DMS153 treated with DMSO at 0.1 percent for 48 hours (cell line): ENCODE results near the gene CNIH4.
"Not testable (repeated sequence)": the region's sequence is repeated elsewhere in the genome, so short reads cannot be mapped to it uniquely, and the experiment has no call there.

Experiments used
- DNase-seq: peaks from one replicate; lab custom pipeline; 2025; ENCODE audit not compliant: unreplicated experiment; lab: John Stamatoyannopoulos, UW

CNIH4 gene

DNA sequence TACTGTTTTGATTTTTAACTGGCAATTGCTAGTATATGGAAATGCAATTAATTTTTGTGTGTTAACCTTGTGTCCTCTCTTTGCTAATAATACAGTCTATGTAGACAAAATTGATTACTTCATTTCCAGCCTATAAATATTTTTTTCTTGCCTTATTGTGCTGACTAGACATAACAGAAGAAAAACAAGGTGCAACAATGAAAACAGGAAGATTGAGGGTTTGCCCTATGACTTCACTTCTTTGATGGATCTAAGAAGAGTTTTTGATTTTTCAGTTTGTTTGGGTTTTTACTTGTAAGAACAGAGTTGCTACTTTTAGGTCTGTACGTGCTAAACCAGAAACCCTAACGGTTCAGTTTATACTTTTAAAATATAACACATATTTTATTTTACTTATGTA, 8.5 kb upstream of the CNIH4 start:
- no peak for DNase-seq

DNA sequence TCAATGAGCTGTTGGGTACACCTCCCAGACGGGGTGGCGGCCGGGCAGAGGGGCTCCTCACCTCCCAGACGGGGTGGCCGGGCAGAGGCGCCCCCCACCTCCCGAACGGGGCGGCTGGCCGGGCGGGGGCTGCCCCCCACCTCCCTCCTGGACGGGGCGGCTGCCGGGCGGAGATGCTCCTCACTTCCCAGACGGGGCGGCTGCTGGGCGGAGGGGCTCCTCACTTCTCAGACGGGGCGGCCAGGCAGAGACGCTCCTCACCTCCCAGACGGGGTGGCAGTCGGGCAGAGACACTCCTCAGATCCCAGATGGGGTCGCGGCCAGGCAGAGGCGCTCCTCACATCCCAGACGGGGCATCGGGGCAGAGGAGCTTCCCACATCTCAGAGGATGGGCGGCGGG, 7.0 kb upstream of the CNIH4 start:
- DNase-seq: not testable (repeated sequence)

DNA sequence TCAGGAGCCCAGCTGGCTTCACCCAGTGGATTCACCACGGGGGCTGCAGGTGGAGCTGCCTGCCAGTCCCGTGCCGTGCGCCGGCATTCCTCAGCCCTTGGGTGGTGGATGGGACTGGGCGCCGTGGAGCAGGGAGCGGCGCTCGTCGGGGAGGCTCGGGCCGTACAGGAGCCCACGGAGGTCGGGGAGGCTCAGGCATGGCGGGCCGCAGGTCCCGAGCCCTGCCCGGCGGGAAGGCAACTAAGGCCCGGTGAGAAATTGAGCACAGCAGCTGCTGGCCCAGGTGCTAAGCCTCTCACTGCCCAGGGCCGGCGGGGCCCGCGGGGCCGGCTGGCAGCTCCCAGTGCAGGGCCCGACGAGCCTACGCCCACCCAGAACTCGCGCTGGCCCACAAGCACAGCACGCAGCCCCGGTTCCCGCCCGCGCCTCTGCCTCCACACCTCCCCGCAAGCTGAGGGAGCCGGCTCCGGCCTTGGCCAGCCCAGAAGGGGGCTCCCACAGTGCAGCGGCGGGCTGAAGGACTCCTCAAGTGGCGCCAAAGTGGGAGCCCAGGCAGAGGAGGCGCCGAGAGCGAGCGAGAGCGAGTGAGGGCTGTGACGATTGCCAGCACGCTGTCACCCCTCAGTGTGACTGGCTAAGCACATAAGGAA, 4.1 kb upstream of the CNIH4 start:
- DNase-seq: not testable (repeated sequence)

DNA sequence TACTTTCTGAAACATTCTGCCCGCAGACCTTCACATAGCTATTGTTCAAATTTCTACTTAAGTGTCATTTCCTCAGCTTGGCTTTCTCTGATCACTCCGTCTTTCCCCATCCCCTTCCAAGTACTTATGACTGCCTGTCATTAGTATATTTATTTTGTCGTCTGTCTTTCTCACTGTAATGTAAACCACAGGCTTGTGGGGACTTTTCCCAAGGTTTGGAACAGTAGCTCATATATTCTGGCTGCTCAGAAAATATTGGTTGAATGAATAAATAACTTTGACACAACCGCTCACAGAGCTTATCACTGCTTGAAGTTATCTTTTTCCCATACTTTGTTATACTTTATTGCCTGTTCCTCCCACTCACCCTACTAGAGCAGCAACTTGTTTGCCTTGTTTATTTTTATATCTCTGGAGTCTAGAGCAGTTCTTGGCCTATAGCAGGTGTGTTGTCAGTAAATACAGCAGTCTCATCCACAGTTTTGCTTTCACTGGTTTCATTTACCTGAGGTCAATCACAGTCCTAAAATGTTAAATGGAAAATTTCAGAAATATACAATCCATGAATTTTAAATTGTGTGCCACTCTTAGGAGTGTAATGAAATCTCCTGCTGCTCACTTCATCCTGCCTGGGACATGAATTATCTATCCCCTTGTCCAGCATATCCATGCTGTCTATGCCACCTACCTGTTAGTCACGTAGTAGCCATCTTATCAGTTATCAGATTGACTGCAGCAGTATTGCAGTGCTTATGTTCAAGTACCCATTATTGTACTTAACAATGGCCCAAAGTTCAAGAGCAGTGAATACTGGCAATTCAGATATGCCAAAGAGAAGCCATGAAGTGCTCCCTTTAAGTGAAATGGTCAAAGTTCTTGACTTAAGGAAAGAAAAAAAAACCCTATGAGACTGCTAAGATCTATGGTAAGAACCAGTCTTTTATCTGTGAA, 2.4 kb upstream of the CNIH4 start:
- no peak for DNase-seq

GRCh38 chr1:224357626-224358124, 996 bp downstream of the CNIH4 start:
- DNase-seq: no peak

DNA sequence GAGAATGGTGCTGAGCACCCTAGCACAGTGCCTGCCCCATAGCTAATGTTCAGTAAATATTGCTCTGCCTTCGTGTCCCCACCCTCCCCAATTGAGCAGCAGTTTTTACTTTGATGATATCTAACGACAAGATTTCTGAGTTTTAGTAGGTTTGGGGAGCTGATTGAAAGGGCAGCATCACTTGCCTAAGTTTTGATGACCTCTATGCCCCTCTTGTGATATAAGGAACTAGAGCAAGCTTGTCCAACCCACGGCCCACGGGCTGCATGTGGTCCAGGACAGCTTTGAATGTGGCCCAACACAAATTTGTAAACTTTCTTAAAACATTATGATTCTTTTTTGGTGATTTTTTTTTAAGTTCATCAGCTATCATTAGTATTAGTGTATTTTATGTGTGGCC, 1.6 kb downstream of the CNIH4 start:
- DNase-seq: no peak

GRCh38 chr1:224359207-224359606, 2.5 kb downstream of the CNIH4 start:
- no peak for DNase-seq

- no peak for DNase-seq
Measured at GRCh38 chr1:224368409-224368808, 11.7 kb downstream of the CNIH4 start.

GRCh38 chr1:224373008-224373590, 16.4 kb downstream of the CNIH4 start:
- no peak for DNase-seq

- no peak for DNase-seq
Measured at GRCh38 chr1:224375059-224375458, 18.4 kb downstream of the CNIH4 start.

DNA sequence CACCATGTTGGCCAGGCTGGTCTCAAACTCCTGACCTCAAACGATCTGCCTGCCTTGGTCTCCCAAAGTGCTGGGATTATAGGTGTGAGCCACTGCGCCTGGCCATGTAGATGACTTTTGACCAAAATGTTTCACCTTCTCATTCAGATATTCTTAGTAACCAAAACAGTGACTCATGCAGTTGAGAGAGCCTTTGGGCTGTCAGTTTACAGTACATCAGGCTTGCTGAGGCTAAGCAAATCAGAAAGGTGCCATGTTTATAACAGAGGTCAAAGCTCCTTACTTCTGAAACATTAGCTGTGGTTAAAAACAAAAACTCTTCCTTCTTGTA, 21.0 kb downstream of the CNIH4 start:
- no peak for DNase-seq

DNA sequence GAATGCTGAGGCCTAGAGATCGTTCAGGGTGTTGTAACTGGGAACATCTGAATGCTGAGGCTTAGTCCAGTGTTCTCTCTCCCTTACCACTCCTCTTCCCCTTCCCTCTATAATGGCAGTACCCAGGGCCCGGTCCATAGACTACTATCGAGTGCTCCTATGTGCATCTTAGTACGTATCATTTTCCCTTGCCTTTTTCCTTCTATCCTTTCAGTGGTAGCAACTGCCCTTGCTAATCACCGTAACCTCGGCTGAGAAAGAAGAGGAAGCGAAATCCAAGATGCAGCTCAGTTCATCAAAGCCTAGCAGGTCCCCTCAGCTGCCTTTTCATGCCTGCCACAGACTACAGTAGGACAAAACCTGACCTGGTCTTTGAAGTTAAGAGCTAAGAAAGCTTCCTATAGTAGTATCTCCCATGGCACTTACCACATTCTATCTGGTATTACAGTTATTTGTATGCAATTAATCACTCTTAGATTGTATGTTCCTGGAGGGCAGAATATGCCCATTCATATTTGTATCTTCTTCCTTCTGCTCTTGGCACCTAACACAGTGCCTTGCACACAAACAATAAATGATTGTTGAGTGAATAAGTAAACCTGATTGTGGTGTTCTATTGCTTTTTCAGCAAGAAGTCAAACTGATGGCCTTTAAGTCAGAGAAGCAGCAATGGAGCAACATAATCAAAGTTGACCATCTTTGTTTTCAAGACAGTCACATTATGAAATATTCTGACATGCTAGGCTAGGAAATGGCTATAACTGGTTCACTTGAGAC, 22.4 kb downstream of the CNIH4 start:
- no peak for DNase-seq

- DNase-seq: no peak
Measured at GRCh38 chr1:224380003-224380402, 23.3 kb downstream of the CNIH4 start.

GRCh38 chr1:224381880-224382548, 25.3 kb downstream of the CNIH4 start:
- DNase-seq: no peak

GRCh38 chr1:224383218-224383617, 26.5 kb downstream of the CNIH4 start:
- no peak for DNase-seq

- no peak for DNase-seq
Measured at GRCh38 chr1:224387302-224387912, 30.7 kb downstream of the CNIH4 start.

- DNase-seq: no peak
Measured at GRCh38 chr1:224387943-224388342, 31.3 kb downstream of the CNIH4 start.

DNA sequence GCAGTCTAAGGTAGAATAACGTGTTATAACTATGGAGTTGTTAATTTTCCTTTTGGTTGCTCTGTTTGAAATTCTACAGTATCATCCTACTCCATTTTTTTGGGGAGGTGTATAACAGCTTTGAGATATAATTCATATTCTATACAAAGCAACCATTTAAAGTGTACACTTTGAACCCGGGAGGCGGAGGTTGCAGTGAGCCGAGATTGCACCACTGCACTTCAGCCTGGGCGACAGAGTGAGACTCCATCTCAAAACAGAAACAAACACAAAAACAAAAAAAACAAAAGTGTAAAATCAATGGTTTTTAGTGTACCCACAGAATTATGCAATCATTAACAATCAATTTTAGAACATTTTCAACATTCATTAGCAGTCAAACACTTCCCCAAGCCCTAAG, 33.8 kb downstream of the CNIH4 start:
- DNase-seq: no peak

- DNase-seq: no peak
Measured at GRCh38 chr1:224392411-224393249, 36.0 kb downstream of the CNIH4 start.
